GM19035 (cell line): ENCODE results near the gene BTRC.

Source experiments
- ATAC-seq: cut with Tn5 transposase; IDR thresholded peaks from one replicate; pipeline ENCODE4 v1.9.1; 2021; ENCODE audit not compliant: unreplicated experiment

Gene BTRC

DNA sequence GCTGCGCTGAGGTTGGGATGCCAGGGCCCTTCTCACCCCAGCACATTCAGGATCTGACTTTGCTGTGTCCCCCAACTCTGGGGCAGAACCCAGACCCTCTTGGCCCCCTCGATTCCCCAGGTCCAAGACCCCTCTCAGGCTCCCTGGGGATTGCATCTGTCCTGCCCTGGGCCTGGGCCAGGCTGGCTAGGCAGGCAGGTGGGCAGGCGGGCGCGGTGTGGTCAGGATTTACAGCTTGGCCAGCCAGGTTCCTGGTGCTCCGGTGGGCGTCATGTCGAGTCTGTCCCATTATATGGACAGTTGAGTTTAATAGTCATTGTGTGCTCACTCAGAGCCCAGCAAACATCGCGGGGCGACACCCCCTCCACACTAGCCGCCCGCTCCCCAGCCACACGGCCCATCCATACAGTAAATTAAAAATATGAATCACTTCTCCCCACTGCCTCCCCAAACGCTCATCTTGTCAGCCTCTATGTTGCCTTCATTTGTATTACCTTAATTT, 210.6 kb downstream of the BTRC start:
- no peak for ATAC-seq

DNA sequence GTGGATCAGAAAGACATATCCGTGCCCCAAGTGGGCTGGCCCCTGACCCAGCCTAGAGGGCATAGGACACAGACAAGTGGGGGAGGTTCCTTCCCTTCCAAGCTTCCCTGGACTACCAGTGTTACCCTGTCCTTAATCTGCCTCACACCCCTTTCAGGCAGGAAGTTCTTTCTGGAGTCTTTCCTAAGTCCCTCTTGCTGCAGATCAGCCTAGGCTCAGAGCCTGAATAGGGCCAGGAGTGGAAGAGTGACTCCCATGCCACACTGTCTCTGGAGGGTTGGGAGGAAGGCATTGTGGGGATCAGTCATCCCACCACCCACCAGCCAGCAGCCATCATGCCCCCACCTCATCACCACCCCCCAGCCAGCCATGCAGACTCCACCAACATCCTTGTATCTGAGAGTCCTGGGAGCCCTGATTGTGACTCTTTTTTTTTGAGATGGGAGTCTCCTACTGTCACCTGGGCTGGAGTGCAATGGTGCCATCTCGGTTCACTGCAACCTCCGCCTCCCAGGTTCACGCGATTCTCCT, 211.5 kb downstream of the BTRC start:
- ATAC-seq: no peak

DNA sequence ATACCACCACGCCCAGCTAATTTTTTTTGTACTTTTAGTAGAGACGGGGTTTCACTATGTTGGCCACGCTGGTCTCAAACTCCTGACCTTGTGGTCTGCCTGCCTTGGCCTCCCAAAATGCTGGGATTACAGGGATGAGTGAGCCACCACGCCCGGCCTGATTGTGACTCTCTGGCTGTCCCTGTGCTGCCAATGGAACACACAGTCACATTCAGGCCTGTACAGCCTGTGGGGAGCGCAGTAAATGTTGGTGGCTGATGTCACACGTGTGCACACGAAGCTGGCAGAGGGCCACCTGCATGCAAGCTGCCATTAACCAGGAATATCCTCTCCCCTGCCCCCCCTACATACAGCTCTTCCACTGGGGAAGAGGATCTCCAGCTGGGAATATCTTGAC, 212.0 kb downstream of the BTRC start:
- no peak for ATAC-seq

DNA sequence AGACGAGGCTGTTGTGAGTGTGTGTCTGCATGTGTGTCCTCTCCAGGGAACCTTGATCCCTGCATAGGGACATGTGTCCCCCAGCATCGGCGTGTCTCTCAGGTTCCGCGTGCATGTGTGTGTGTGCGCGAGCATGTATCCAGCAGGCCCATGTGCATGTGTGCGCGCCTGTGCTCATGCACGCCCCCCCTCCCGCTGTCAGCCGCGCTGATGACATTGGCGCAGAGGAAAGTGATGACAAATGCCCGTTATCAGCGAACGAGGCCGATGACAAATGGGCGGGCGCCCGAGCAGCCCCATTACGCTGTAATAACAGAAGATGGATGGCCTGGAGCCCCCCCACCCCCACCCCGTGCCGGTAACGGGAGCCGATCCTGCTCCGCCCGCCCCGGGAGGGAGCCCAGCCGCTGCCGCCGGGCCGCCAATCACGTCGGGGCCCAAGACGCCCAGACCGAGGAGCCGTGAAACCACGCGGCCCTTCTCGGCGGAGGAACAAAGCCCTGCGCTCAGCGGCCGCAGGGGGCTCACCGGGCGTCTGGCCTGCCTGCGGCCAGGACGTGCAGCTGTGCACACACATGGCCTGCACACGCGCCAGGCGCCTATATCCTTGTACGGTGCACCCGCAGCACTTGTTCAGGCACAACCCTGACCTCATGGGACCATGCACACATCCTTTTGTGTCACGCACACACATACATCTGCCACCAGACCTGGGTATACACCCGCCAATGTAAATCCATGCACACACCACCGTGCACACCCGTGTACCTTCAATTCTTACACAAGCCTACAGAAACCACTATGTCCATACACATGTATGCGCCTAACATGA, 212.6 kb downstream of the BTRC start:
- no peak for ATAC-seq

DNA sequence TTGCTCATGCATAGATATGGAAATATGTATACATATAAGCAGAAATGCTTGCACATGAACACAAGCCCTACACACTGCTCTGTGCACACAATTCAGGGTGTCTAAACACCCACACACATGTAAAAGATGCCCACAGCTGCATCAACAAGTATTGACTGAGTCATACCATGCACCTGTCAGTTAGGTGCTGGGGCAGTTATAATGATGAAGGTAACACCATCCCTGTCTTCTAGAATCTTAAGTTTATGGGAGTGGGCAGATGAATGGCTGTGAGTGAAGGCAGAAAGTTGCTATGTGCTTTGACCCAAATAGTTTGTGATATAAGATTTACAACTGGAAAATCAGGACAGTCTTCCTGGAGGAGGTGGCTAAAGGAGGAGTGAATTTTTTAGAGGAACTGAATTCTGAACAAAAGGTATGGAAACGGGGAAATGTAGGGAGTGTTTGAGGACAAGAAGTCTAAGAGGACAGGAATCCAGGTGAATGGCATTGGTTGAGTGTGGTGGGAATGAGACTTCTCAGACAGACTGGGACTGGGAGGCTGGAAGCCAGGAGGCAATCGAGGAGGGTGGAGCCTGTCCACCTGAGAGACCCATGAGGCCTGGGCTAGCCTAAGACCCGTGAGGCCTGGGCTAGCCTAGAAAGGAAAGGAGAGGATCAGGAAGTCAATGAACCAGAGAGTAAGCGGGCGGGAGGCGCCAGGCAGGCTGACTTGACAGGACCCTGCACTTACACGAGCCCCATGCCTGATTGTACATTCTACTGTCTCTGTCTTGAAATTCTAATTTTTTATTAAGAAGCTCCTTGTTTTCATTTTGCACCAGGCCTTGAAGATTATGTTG, 213.4 kb downstream of the BTRC start:
- no peak for ATAC-seq

DNA sequence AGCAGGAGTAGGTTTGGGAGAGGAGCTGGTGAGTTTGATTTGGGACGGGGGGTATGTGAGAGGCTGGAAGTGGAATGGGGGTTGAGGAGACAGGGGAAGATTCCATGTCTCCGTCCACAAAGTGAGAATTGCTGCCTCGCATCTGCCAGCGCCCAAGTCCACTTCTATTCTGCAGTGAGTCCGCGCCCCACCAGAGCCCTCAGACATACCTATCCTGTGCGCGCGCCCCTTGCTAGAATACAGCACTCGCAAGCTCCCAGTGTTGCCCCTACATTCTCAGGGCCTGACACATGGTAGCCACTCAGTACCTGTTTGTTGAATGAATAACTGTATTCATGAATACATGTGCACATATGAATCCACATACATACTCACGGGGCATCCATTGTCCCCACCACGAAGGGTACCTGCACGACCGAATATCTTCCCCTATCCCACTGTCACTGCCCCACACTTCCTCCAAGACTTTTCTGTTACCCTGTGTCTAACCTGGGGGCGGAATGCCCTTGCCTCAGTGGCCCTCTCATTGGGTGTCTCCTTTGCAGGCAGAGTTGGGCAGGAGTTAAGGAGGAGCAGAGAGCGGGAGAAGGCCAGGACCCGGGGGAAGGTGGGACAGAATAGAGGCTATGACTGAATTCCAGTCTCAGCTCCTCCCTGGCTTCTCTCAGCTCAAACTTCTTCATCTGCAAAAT, 214.2 kb downstream of the BTRC start:
- ATAC-seq: no peak

GRCh38 chr10:101569323-101569621, 215.3 kb downstream of the BTRC start:
- ATAC-seq: no peak

- ATAC-seq: peak; percentile 63
Observed at GRCh38 chr10:101569622-101570427, 215.9 kb downstream of the BTRC start.

GRCh38 chr10:101570428-101571270, 216.7 kb downstream of the BTRC start:
- no peak for ATAC-seq

GRCh38 chr10:101571271-101571925, 217.4 kb downstream of the BTRC start:
- ATAC-seq: no peak

- no peak for ATAC-seq
Observed at GRCh38 chr10:101572126-101572525, 218.2 kb downstream of the BTRC start.

- no peak for ATAC-seq
Observed at GRCh38 chr10:101572785-101573184, 218.8 kb downstream of the BTRC start.

DNA sequence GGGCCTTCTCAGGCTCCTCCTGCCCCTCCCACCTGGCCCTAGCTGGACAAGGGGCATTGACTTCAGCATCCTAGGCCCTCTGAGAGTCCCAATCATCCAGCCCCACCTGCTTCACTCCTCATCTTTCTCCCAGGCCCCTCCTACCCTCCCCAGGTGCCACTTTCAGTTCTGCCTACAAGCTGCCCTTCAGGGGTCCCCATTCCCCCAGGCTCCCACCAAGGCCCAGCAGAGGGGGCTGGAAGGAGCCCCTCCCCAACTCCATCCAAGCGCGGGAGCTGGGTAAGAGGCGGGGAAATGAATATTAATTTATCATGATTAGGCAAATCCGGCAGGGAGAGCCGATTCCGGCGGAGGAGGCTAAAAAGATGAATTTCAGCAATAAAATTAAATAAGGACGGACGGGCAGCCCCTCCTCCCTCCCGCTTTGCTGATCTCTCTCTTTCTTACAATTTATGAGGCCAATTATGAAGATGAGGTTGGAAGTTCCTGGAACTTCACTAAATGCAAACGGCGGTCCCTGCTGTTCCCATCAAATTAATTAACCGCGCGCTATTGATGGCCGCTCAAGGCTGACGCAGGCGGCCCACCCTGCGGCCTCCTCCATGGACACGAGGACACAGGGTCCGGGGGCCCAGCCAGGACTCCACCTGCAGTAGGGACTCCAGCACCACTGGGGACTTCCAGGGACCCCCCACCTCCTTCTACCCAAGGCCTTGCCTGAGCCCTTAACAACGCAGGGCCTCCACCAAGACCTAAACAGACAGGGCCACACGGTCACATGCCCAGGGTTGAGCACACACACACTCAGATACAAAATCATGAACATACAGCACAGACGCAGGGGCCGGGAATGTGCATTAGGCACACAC, 220.2 kb downstream of the BTRC start:
- ATAC-seq: no peak

- ATAC-seq: no peak
Observed at GRCh38 chr10:101575091-101575490, 221.1 kb downstream of the BTRC start.

DNA sequence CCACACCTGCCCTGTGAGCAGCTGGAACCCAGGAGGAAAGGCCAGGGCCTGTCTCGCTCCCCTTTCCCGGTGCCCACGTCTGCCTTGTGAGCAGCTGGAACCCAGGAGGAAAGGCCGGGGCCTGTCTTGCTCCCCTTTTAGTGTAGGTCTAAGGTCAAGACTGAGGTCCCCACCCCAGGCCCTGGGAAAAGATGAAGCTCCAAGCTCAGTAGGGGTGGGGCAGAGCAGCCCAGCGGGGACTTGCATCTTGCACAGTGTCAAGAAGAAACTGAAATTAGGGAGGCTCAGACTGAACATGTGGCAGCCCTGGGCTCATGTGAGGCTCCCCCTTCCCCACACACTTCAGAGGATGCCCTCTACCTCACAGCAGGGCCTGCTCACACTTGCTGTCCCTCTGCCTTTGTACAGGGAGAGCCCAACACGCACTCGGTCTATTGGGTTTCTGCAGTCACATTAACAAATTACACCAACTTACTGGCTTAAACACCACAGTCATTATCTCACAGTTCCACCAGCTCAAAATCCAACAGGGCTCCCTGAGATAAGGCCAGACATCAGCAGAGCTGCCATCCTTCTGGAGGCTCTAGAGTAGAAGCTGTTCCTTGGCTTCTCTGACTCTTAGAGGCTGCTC, 221.7 kb downstream of the BTRC start:
- no peak for ATAC-seq

GRCh38 chr10:101576211-101576863, 222.4 kb downstream of the BTRC start:
- no peak for ATAC-seq
